Ascending aorta (tissue), 2 donors: ENCODE data around the gene NLRC5. TPM values are rescaled to one million over a fixed set of nuclear protein-coding genes. Genes with fewer than 3 reads are reported as not detected.

Experiments used
- DNase-seq, 2 donors: peaks; one replicate each; pipeline ENCODE4 v3.0.0-alpha.2; 2019; ENCODE audit warnings: low spot score in 2 of 2
- H3K27ac ChIP-seq, 2 donors: fragments of 200-600 bp; sonication (generic); one replicate each; pipeline ENCODE4 v1.5.1; 2016 to 2017; ENCODE audit warnings: mild to moderate bottlenecking in 1 of 2
- H3K27me3 ChIP-seq: fragments of 200-600 bp; sonication (generic); one replicate; pipeline ENCODE4 v1.5.1; 2017
- H3K36me3 ChIP-seq, 2 donors: fragments of 200-600 bp; sonication (generic); one replicate each; pipeline ENCODE4 v1.5.1; 2016
- H3K4me1 ChIP-seq, 2 donors: fragments of 200-600 bp; sonication (generic); one replicate each; pipeline ENCODE4 v1.5.1; 2016 to 2017; ENCODE audit warnings: mild to moderate bottlenecking in 1 of 2
- H3K4me3 ChIP-seq, 2 donors: fragments of 200-600 bp; sonication (generic); one replicate each; pipeline ENCODE4 v1.5.1; 2016 to 2017; ENCODE audit warnings: mild to moderate bottlenecking in 1 of 2
- H3K9me3 ChIP-seq, 2 donors: fragments of 200-600 bp; sonication (generic); one replicate each; pipeline ENCODE4 v1.5.1; 2016
- intact Hi-C: fragments of 100-400 bp; cut with DNase I; formaldehyde crosslinking; loops from one replicate; pipeline ENCODE4 v1.15.1; 2023
- total RNA-seq: library from RNA; depleted of rRNA; stranded (reverse); fragments of >200 nt; gene quantifications from one replicate; pipeline ENCODE4 v1.1.0, GENCODE V29; 2016
- TF ChIP-seq, protein P1 (sequence below), 3 experiments: fragments of 200-600 bp in 2 of 3; fragments of 450-650 bp in 1 of 3; sonication (generic) in 2 of 3; IDR thresholded peaks; one replicate each; pipeline ENCODE4 v1.5.1; 2016 to 2019; ENCODE audit warnings: antibody characterized with exemption in 3 of 3, mild to moderate bottlenecking in 1 of 3, moderate library complexity in 1 of 3

The NLRC5 gene
- total RNA-seq, 1 donor from 2014 or later: 46.7 TPM

DNA sequence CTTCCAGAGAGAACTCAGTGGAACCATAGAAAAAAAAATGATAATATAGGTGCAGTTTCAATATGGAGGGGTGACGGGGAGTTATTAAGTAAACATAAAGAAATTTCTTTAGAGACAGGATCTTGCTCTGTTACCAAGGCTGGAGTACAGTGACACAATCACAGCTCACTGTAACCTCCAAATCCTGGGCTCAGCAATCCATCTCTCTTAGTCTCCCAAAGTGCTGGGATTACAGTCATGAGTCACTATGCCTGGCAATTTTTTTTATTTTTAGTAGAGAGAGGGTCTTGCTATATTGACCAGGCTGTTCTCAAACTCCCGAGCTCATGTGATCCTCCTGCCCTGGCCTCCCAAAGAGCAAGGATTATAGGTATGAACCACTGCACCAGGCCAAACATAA is 48.8 kb downstream of the NLRC5 start:
- intact Hi-C loops: no loop called here
- no peak for DNase-seq
- TF ChIP-seq, protein P1, sequence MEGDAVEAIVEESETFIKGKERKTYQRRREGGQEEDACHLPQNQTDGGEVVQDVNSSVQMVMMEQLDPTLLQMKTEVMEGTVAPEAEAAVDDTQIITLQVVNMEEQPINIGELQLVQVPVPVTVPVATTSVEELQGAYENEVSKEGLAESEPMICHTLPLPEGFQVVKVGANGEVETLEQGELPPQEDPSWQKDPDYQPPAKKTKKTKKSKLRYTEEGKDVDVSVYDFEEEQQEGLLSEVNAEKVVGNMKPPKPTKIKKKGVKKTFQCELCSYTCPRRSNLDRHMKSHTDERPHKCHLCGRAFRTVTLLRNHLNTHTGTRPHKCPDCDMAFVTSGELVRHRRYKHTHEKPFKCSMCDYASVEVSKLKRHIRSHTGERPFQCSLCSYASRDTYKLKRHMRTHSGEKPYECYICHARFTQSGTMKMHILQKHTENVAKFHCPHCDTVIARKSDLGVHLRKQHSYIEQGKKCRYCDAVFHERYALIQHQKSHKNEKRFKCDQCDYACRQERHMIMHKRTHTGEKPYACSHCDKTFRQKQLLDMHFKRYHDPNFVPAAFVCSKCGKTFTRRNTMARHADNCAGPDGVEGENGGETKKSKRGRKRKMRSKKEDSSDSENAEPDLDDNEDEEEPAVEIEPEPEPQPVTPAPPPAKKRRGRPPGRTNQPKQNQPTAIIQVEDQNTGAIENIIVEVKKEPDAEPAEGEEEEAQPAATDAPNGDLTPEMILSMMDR (IDR thresholded peaks at IDR 0.05): no peak
- no peaks in the 10 kb centered on the region for H3K4me1 ChIP-seq
- H3K9me3 ChIP-seq: no peaks in the 10 kb centered on the region
- H3K27ac ChIP-seq: no peak overlapping the region
- no peaks in the 10 kb centered on the region for H3K27me3 ChIP-seq
- H3K36me3 ChIP-seq: peaks cover 6 to 44% of the 10 kb centered on the region in 2 donors
- no peak overlapping the region for H3K4me3 ChIP-seq

DNA sequence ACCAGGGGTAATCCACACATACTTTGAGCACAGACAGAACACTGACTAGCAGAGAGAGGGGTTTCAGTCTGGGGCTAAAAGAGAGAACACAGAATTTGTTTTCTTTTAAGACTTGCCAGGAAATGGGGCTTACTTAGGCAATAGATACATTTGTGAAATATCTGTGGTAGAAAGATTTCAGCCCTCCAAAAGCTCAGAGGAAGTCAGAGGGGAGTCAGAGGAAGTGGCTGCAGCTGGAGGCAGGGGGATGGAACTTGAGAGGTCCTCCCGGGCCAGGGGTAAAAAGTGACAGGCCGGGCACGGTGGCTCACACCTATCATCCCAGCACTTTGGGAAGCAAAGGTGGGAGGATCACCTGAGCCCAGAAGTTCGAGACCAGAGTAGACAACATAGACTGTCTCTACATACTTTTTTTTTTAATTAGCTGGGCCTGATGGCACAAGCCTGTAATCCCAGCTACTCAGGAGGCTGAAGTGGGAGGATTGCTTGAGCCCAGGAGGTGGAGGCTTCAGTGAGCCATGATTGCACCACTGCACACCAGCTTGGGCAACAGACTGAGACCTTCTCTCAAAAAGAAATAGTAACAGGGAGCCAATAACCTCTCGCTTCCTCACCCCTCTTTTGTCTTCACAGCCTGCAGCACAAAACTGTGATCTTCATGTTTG is 49.9 kb downstream of the NLRC5 start:
- no peak overlapping the region for H3K4me3 ChIP-seq
- H3K27me3 ChIP-seq: no peaks in the 10 kb centered on the region
- no peak overlapping the region for H3K27ac ChIP-seq
- H3K36me3 ChIP-seq: peaks cover 11 to 42% of the 10 kb centered on the region in 2 donors
- no peak for DNase-seq
- TF ChIP-seq, protein P1 (IDR thresholded peaks at IDR 0.05): no peak
- intact Hi-C loops: no loop called here
- H3K9me3 ChIP-seq: no peaks in the 10 kb centered on the region
- H3K4me1 ChIP-seq: no peaks in the 10 kb centered on the region

DNA sequence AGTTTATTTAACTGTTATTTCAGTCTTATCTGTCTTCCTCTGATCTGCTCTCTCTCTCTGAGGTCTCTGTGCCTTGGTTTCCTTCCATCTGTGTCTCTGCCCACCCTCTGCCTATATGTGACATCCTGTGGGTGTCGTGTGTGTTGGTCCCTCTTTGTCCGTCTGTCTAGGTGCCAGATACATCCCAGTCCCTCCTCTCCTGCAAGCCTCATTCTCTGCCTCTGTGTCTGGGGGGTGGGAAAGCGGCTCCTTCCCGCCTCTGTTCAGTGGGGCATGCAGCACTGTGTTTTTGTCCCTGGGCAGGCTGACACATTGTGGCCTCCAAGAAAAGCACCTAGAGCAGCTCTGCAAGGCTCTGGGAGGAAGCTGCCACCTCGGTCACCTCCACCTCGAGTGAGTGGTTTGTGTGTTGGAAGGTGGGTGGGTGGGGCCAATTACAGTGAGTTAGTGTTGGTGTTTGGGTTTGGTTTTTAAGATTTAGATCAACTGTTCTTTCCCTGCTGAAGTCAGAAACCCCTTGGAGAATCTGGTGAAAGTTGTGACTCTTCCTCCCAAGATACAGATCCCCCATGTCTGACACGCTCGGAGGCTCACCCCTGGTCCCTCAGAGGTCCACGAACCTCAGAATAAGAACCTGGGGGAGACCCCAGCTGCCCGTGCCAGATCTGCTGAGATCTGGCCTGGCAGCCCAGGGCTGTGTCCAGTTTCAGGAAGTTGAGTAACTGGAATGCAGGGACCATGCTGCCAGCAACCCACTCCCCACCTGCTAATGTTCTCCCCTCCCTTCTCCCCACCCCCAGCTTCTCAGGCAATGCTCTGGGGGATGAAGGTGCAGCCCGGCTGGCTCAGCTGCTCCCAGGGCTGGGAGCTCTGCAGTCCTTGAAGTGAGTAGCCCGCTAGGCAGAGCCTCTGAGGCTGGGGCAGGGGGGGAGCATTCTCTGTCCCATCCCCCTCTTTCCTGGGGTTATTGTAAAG is 52.1 kb downstream of the NLRC5 start:
- H3K27me3 ChIP-seq: no peaks in the 10 kb centered on the region
- H3K9me3 ChIP-seq: no peaks in the 10 kb centered on the region
- H3K36me3 ChIP-seq: peaks cover 11 to 35% of the 10 kb centered on the region in 2 donors
- intact Hi-C loops: no loop called here
- no peak overlapping the region for H3K4me3 ChIP-seq
- no peak for DNase-seq
- TF ChIP-seq, protein P1 (IDR thresholded peaks at IDR 0.05): no peak
- no peak overlapping the region for H3K27ac ChIP-seq
- H3K4me1 ChIP-seq: no peaks in the 10 kb centered on the region

DNA sequence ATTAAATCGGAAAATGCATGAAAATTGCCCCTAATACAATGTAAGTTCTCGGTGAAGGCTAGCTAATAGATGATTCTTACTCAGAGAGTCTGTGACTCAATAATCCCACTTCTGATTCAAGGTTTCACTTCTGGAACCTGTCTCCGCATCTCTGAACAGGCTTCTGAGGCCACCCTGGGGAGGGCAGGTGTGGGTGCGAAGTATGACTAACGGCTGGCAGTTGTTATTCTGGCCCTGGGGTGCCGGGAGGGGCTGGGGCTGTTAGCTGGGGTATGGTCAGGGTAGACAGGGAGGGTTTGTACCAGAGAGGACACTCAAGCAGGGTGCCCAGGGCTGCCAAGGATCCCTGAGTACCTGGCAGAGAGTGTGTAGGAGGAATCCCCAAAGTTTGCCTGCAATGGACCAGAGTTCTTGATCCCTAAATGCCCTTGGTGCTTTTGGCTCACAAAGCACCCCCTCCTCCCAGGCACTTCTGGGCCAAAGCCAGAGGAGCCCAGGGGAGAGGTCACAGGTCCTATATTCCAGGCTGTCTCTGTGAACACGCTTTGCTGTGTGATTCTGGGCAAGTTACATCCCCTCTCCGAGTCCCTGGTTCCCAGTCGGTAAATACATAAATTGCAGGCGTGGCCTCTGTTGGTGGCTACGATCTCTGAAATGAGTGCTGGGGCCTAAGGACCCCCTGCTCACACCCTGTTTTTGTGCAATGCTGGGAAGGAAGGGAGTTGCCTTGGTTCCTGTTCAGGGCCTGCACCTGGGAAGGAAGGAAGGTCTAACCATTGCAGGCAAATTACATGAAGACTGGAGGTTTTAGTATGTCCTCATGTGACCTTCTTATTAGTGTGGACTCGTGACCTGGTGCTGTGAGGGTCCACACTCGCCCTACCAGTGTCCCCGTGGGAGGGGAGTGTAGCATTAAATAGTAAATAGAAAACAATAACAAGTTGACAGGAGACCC is 53.1 kb downstream of the NLRC5 start:
- peaks cover 6 to 32% of the 10 kb centered on the region in 2 donors for H3K36me3 ChIP-seq
- no peak for DNase-seq
- no peak overlapping the region for H3K4me3 ChIP-seq
- TF ChIP-seq, protein P1 (IDR thresholded peaks at IDR 0.05): no peak
- no peaks in the 10 kb centered on the region for H3K4me1 ChIP-seq
- H3K27me3 ChIP-seq: no peaks in the 10 kb centered on the region
- no peak overlapping the region for H3K27ac ChIP-seq
- no peaks in the 10 kb centered on the region for H3K9me3 ChIP-seq
- intact Hi-C loops: no loop called here

DNA sequence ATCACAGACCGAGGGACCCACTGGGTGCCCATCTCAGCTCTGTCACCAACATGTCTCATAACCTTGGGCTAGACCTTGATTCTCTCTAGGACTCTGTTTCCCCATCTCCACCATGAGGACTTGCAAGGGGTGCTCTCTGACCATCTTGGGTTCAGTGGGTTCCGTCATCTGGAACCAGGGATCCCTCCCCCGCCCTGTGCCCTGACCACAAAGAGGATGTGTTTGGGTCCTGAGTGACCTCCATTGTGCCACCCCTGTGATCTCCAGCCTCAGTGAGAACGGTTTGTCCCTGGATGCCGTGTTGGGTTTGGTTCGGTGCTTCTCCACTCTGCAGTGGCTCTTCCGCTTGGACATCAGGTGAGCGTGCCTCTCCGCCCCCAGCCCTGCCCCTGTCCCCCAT is 53.9 kb downstream of the NLRC5 start:
- DNase-seq: no peak
- Histone ChIP-seq H3K27ac (no peak overlapping the region), H3K4me3 (no peak overlapping the region), H3K27me3 (no peaks in the 10 kb centered on the region), H3K36me3 (peaks cover 5 to 39% of the 10 kb centered on the region in 2 donors), H3K4me1 (no peaks in the 10 kb centered on the region), H3K9me3 (no peaks in the 10 kb centered on the region)
- TF ChIP-seq, protein P1 (IDR thresholded peaks at IDR 0.05): no peak
- intact Hi-C loops: no loop called here
